ENCODE measurements around the gene GDI1.

DNA sequence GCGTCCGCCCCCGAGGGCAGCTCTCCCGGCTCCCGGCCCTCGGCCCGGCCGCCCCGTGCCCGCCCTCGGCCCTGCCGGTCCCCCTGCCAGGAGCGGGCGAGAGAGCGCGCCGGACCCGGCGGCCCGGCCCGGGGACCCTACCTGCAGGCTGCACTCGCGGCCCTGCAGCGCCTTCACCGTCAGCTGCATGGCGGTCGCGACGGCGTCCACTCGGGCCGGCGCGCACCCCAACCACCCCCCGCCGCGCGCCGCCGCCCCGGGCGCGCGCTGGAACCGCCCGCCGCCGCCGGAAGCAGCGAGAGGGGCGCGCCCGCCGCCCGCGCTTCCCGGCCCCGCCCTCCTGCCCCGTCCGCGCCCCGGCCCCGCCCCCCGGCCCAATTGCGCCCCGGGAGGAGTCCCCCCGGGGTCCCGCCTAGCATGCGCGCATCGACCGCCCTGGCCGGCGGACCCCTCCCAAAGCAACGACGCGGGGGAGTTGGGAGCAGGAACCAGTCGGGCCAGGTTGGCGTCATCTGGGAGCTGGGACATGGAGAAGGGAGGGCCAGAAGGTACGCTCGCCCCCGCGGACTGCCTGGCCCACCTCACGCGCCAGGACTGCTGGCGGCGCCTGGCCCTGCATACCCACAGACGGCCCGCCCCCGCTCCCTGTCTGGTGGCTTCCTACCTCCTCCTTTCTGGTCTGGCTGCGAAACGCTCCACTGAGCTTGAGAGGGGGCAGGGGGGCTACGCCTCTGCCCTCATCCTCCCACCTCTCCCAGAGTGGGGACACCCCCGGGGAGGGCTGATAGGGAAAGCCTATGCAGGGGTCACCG is 49.6 kb downstream of the GDI1 start, which contains the start of gene UBL4A:
- TF ChIP-seq, protein P1, sequence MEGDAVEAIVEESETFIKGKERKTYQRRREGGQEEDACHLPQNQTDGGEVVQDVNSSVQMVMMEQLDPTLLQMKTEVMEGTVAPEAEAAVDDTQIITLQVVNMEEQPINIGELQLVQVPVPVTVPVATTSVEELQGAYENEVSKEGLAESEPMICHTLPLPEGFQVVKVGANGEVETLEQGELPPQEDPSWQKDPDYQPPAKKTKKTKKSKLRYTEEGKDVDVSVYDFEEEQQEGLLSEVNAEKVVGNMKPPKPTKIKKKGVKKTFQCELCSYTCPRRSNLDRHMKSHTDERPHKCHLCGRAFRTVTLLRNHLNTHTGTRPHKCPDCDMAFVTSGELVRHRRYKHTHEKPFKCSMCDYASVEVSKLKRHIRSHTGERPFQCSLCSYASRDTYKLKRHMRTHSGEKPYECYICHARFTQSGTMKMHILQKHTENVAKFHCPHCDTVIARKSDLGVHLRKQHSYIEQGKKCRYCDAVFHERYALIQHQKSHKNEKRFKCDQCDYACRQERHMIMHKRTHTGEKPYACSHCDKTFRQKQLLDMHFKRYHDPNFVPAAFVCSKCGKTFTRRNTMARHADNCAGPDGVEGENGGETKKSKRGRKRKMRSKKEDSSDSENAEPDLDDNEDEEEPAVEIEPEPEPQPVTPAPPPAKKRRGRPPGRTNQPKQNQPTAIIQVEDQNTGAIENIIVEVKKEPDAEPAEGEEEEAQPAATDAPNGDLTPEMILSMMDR (IDR thresholded peaks at IDR 0.05), result peak in 3 of 7 experiments; percentile 13 to 18 (median 17)
- TF ChIP-seq POLR2A (IDR thresholded peaks at IDR 0.05), result peak; percentile 27 to 56 (median 39)

Data from body of pancreas (tissue), 4 donors.